ENCODE results near the gene KRTAP10-12.

The KRTAP10-12 gene

GRCh38 chr21:44701023-44701400 lies 4.0 kb downstream of the KRTAP10-12 start:
- no peak overlapping the region for H3K4me3 ChIP-seq (ENCODE audit: low read depth, low read length)
- TF ChIP-seq, protein P1, sequence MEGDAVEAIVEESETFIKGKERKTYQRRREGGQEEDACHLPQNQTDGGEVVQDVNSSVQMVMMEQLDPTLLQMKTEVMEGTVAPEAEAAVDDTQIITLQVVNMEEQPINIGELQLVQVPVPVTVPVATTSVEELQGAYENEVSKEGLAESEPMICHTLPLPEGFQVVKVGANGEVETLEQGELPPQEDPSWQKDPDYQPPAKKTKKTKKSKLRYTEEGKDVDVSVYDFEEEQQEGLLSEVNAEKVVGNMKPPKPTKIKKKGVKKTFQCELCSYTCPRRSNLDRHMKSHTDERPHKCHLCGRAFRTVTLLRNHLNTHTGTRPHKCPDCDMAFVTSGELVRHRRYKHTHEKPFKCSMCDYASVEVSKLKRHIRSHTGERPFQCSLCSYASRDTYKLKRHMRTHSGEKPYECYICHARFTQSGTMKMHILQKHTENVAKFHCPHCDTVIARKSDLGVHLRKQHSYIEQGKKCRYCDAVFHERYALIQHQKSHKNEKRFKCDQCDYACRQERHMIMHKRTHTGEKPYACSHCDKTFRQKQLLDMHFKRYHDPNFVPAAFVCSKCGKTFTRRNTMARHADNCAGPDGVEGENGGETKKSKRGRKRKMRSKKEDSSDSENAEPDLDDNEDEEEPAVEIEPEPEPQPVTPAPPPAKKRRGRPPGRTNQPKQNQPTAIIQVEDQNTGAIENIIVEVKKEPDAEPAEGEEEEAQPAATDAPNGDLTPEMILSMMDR (IDR thresholded peaks at IDR 0.05; ENCODE audit: low read depth, low read length, missing control alignments), result no peak
- DNase-seq (ENCODE audit: low read depth), result no peak

DNA sequence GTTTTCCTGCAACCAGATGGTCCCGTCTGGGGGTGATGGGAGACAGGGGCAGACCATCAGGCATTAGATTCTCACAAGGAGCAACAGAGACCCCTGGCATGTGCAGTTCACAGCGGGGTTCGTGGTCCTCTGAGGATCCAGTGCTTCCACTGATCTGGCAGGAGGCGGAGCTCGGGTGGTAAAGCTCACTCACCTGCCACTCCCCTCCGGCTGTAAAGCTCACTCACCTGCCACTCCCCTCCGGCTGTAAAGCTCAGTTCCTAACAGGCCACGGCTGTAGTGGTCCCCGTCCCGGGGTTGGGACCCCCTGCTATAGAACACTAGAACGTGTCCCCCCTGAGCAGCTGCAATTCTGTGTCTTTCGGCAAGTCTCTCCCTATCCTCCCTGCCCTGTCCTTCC lies 4.6 kb downstream of the KRTAP10-12 start:
- no peak for DNase-seq (ENCODE audit: low read depth)
- H3K4me3 ChIP-seq (ENCODE audit: low read depth, low read length), result no peak overlapping the region
- TF ChIP-seq, protein P1 (IDR thresholded peaks at IDR 0.05; ENCODE audit: low read depth, low read length, missing control alignments), result no peak

- DNase-seq (ENCODE audit: low read depth), result no peak
- TF ChIP-seq, protein P1 (IDR thresholded peaks at IDR 0.05; ENCODE audit: low read depth, low read length, missing control alignments), result no peak
- H3K4me3 ChIP-seq (ENCODE audit: low read depth, low read length), result no peak overlapping the region
Measured at GRCh38 chr21:44702111-44702972, 5.4 kb downstream of the KRTAP10-12 start.

GRCh38 chr21:44702973-44703730 lies 6.2 kb downstream of the KRTAP10-12 start:
- TF ChIP-seq, protein P1 (IDR thresholded peaks at IDR 0.05; ENCODE audit: low read depth, low read length, missing control alignments), result no peak
- no peak for DNase-seq (ENCODE audit: low read depth)
- H3K4me3 ChIP-seq (ENCODE audit: low read depth, low read length), result no peak overlapping the region

- TF ChIP-seq, protein P1 (IDR thresholded peaks at IDR 0.05; ENCODE audit: low read depth, low read length, missing control alignments), result no peak
- DNase-seq (ENCODE audit: low read depth), result no peak
- H3K4me3 ChIP-seq (ENCODE audit: low read depth, low read length), result no peak overlapping the region
Measured at GRCh38 chr21:44703731-44704635, 7.0 kb downstream of the KRTAP10-12 start.

- TF ChIP-seq, protein P1 (IDR thresholded peaks at IDR 0.05; ENCODE audit: low read depth, low read length, missing control alignments), result no peak
- DNase-seq (ENCODE audit: low read depth), result no peak
Measured at GRCh38 chr21:44704636-44705001, 7.6 kb downstream of the KRTAP10-12 start.

More at GRCh38 chr21:44704636-44705001, 7.6 kb downstream of the KRTAP10-12 start:
- no peak overlapping the region for H3K4me3 ChIP-seq (ENCODE audit: low read depth, low read length)

All from GM12864 (cell line).